CD14-positive monocyte (primary cell): Measurements from ENCODE around the gene CARD19. TPM values are rescaled to one million over a fixed set of nuclear protein-coding genes. Genes with fewer than 3 reads are reported as not detected.

Experiments used
- DNase-seq, 3 donors: peaks; one replicate each; pipeline ENCODE4 v3.0.0-alpha.2; 2011 to 2022
- H2AFZ ChIP-seq: 2 replicates; pipeline ENCODE4 v1.6.0; 2012; ENCODE audit warnings: mild to moderate bottlenecking, low read depth, low read length, inconsistent platforms; ENCODE audit not compliant: insufficient read depth, poor library complexity, severe bottlenecking
- H3K27ac ChIP-seq, 2 donors: 1 replicate in 1 of 2; 2 replicates in 1 of 2; pipeline ENCODE4 v1.5.1; 2012 to 2013; ENCODE audit warnings: low read length in 2 of 2, control low read depth in 1 of 2, inconsistent platforms in 1 of 2, low read depth in 1 of 2, mild to moderate bottlenecking in 1 of 2
- H3K27me3 ChIP-seq, 2 donors: one replicate each; pipeline versions ENCODE4 v1.6.0 to v1.6.1; 2011 to 2013; ENCODE audit warnings: low read length in 2 of 2; ENCODE audit not compliant: control insufficient read depth in 2 of 2, insufficient read depth in 2 of 2
- H3K36me3 ChIP-seq, 2 donors: replicated peaks in 1 of 2; 1 replicate in 1 of 2; 2 replicates in 1 of 2; pipeline versions ENCODE4 v1.5.1 to v1.6.1; 2012 to 2013; ENCODE audit warnings: low read length in 2 of 2, control low read depth in 1 of 2, inconsistent platforms in 1 of 2, mild to moderate bottlenecking in 1 of 2; ENCODE audit not compliant: insufficient read depth in 2 of 2, control insufficient read depth in 1 of 2
- H3K4me1 ChIP-seq, 2 donors: 1 replicate in 1 of 2; 2 replicates in 1 of 2; pipeline versions ENCODE4 v1.5.1 to v1.6.1; 2012 to 2013; ENCODE audit warnings: low read length in 2 of 2, control low read depth in 1 of 2, inconsistent platforms in 1 of 2, mild to moderate bottlenecking in 1 of 2, moderate library complexity in 1 of 2; ENCODE audit not compliant: insufficient read depth in 2 of 2, control insufficient read depth in 1 of 2
- H3K4me2 ChIP-seq: replicated peaks from 2 replicates; pipeline ENCODE3; 2012; ENCODE audit warnings: low read length, moderate library complexity, mild to moderate bottlenecking; ENCODE audit not compliant: poor library complexity, severe bottlenecking; ENCODE audit errors: extremely low read depth
- H3K4me3 ChIP-seq, 3 experiments: fragments of 200-600 bp in 1 of 3; sonication (generic) in 1 of 3; replicated peaks in 1 of 3; 1 replicate in 2 of 3; 2 replicates in 1 of 3; pipeline ENCODE4 v1.5.1; 2011 to 2013; ENCODE audit warnings: low read length in 3 of 3, mild to moderate bottlenecking in 3 of 3, control low read depth in 2 of 3, low read depth in 2 of 3, inconsistent platforms in 1 of 3, moderate library complexity in 1 of 3
- H3K79me2 ChIP-seq: 2 replicates; pipeline ENCODE4 v1.6.0; 2012; ENCODE audit warnings: mild to moderate bottlenecking, control low read depth, inconsistent platforms, low read length, moderate library complexity; ENCODE audit not compliant: insufficient read depth
- H3K9ac ChIP-seq: 2 replicates; pipeline ENCODE4 v1.6.0; 2017; ENCODE audit warnings: low read length, mild to moderate bottlenecking; ENCODE audit not compliant: insufficient read depth, poor library complexity, severe bottlenecking
- H3K9me3 ChIP-seq, 2 donors: replicated peaks in 1 of 2; 1 replicate in 1 of 2; 2 replicates in 1 of 2; pipeline versions ENCODE4 v1.5.1 to v1.6.1; 2012 to 2013; ENCODE audit warnings: low read length in 2 of 2, control low read depth in 1 of 2; ENCODE audit not compliant: control insufficient read depth in 1 of 2, insufficient read depth in 1 of 2
- H4K20me1 ChIP-seq: 2 replicates; pipeline ENCODE4 v1.6.0; 2012; ENCODE audit warnings: mild to moderate bottlenecking, low read length, control low read depth, moderate library complexity; ENCODE audit not compliant: insufficient read depth
- H3K27ac Mint-ChIP-seq, 7 donors: one replicate each; pipeline ENCODE4 v1.8.0; 2020; ENCODE audit warnings: mild to moderate bottlenecking in 7 of 7, mixed read lengths in 7 of 7, moderate library complexity in 6 of 7, inconsistent platforms in 2 of 7
- H3K27me3 Mint-ChIP-seq, 3 donors: one replicate each; pipeline ENCODE4 v1.8.0; 2021 to 2022; ENCODE audit warnings: low read depth in 3 of 3, mild to moderate bottlenecking in 3 of 3, mixed read lengths in 3 of 3, moderate library complexity in 3 of 3, inconsistent platforms in 1 of 3
- H3K36me3 Mint-ChIP-seq, 2 donors: one replicate each; pipeline ENCODE4 v1.8.0; 2020; ENCODE audit warnings: mixed read lengths in 2 of 2, inconsistent platforms in 1 of 2, mild to moderate bottlenecking in 1 of 2
- H3K4me1 Mint-ChIP-seq: one replicate; pipeline ENCODE4 v1.8.0; 2020; ENCODE audit warnings: mild to moderate bottlenecking, mixed read lengths
- H3K4me3 Mint-ChIP-seq, 2 donors: one replicate each; pipeline ENCODE4 v1.8.0; 2020; ENCODE audit warnings: mild to moderate bottlenecking in 2 of 2, mixed read lengths in 2 of 2, moderate library complexity in 1 of 2
- H3K9me3 Mint-ChIP-seq, 7 donors: one replicate each; pipeline ENCODE4 v1.8.0; 2020 to 2022; ENCODE audit warnings: mixed read lengths in 7 of 7, mild to moderate bottlenecking in 6 of 7, moderate library complexity in 6 of 7, inconsistent platforms in 2 of 7
- CTCF ChIP-seq: fragments of 200-600 bp; IDR thresholded peaks from one replicate; pipeline ENCODE4 v1.8.0; 2022; ENCODE audit warnings: antibody characterized with exemption, mild to moderate bottlenecking
- WGBS: methylation state at CpG from one replicate; pipeline ENCODE4 v1.1.5; 2013; ENCODE audit warnings: missing lambda C conversion rate; ENCODE audit not compliant: insufficient coverage; 5-methylcytosine and 5-hydroxymethylcytosine counted together
- intact Hi-C, 2 donors: fragments of 100-400 bp; cut with micrococcal nuclease; formaldehyde crosslinking; loops; one replicate each; pipeline versions ENCODE4 v1.15.0 to v1.15.1; 2023
- polyA plus RNA-seq, 3 donors: library from polyadenylated mRNA; depleted of rRNA in 1 of 3; unstranded in 2 of 3; stranded (reverse) in 1 of 3; fragments of 300-500 nt in 2 of 3; fragments of >200 nt in 1 of 3; fragmentation: Illumina TruSeq in 2 of 3; gene quantifications; 1 replicate in 2 of 3; 2 replicates in 1 of 3; pipeline ENCODE4 v1.2.3, GENCODE V29; 2012 to 2021

CARD19 gene
- polyA plus RNA-seq, 3 donors: 130 to 506 (median 137) TPM

GRCh38 chr9:93071464-93071863 is 24.6 kb upstream of the CARD19 start:
- H3K79me2 ChIP-seq: peaks cover 5% of the 10 kb centered on the region
- H2AFZ ChIP-seq: no peak overlapping the region

GRCh38 chr9:93072383-93072795 is 23.6 kb upstream of the CARD19 start:
- H3K36me3 Mint-ChIP-seq: peaks cover 8 to 28% of the 10 kb centered on the region in 2 donors
- intact Hi-C loops: no loop called here
- peaks cover 5% of the 10 kb centered on the region for H3K79me2 ChIP-seq
- H2AFZ ChIP-seq: no peak overlapping the region
- no peaks in the 10 kb centered on the region for H3K27me3 ChIP-seq
- peaks cover 9% of the 10 kb centered on the region for H4K20me1 ChIP-seq
- DNase-seq: no peak
- H3K4me3 Mint-ChIP-seq: no peak overlapping the region
- 48% methylated on average over 3 of the region's 5 CpGs for WGBS
- H3K4me3 ChIP-seq: no peak overlapping the region
- H3K27ac ChIP-seq: no peak overlapping the region
- H3K4me2 ChIP-seq: no peak overlapping the region
- H3K4me1 ChIP-seq: no peaks in the 10 kb centered on the region
- peaks cover 0 to 2% (median 0%) of the 10 kb centered on the region in 7 donors for H3K9me3 Mint-ChIP-seq
- no peak overlapping the region for H3K9ac ChIP-seq
- H3K36me3 ChIP-seq: peaks cover 0 to 12% of the 10 kb centered on the region in 2 donors
- H3K27me3 Mint-ChIP-seq: peaks cover 0 to 3% (median 2%) of the 10 kb centered on the region in 3 donors
- H3K4me1 Mint-ChIP-seq: peaks cover 3% of the 10 kb centered on the region
- TF ChIP-seq CTCF: no peak
- no peaks in the 10 kb centered on the region for H3K9me3 ChIP-seq
- no peak overlapping the region for H3K27ac Mint-ChIP-seq

More at GRCh38 chr9:93071464-93071863, 24.6 kb upstream of the CARD19 start:
- H3K4me2 ChIP-seq: no peak overlapping the region
- H3K4me3 ChIP-seq: no peak overlapping the region
- no peak overlapping the region for H3K9ac ChIP-seq
- peak overlapping the region in 1 of 7 donors; percentile 38 for H3K27ac Mint-ChIP-seq
- no peak overlapping the region for H3K4me3 Mint-ChIP-seq
- H3K9me3 Mint-ChIP-seq: peaks cover 0 to 2% (median 0%) of the 10 kb centered on the region in 7 donors
- intact Hi-C loops: no loop called here
- peaks cover 8% of the 10 kb centered on the region for H3K4me1 Mint-ChIP-seq
- no peaks in the 10 kb centered on the region for H3K4me1 ChIP-seq
- no peak overlapping the region for H3K27ac ChIP-seq
- peak in 2 of 3 donors; percentile 34 to 45 for DNase-seq
- H3K9me3 ChIP-seq: no peaks in the 10 kb centered on the region
- 96% methylated on average over 4 of the region's 7 CpGs for WGBS
- H3K36me3 Mint-ChIP-seq: peaks cover 6 to 29% of the 10 kb centered on the region in 2 donors
- no peaks in the 10 kb centered on the region for H3K27me3 ChIP-seq
- TF ChIP-seq CTCF: no peak
- peaks cover 0 to 3% (median 2%) of the 10 kb centered on the region in 3 donors for H3K27me3 Mint-ChIP-seq
- H3K36me3 ChIP-seq: peaks cover 0 to 8% of the 10 kb centered on the region in 2 donors
- H4K20me1 ChIP-seq: peaks cover 9% of the 10 kb centered on the region
